Stomach (tissue), 9 donors: Measurements from ENCODE around the gene GALNT2. TPM values are rescaled to one million over a fixed set of nuclear protein-coding genes. Genes with fewer than 3 reads are reported as not detected.

Source experiments
- DNase-seq, 2 donors: peaks; one replicate each; pipeline versions ENCODE4 v3.0.0 to v3.0.0-alpha.2; 2013 to 2019
- H3K27ac ChIP-seq, 5 donors: fragments of 200-600 bp in 4 of 5; sonication (generic) in 4 of 5; one replicate each; pipeline ENCODE4 v1.5.1; 2013 to 2019; ENCODE audit warnings: mild to moderate bottlenecking in 1 of 5, moderate library complexity in 1 of 5
- H3K27me3 ChIP-seq, 3 donors: fragments of 200-600 bp; sonication (generic); one replicate each; pipeline ENCODE4 v1.5.1; 2017 to 2019; ENCODE audit warnings: mixed run types in 1 of 3
- H3K36me3 ChIP-seq, 4 donors: fragments of 200-600 bp; sonication (generic); 1 replicate in 3 of 4; 2 replicates in 1 of 4; pipeline ENCODE4 v1.5.1; 2016 to 2019
- H3K4me1 ChIP-seq, 4 donors: fragments of 200-600 bp; sonication (generic); one replicate each; pipeline ENCODE4 v1.5.1; 2016 to 2019
- H3K4me3 ChIP-seq, 4 donors: fragments of 200-600 bp; sonication (generic) in 3 of 4; one replicate each; pipeline ENCODE4 v1.5.1; 2016 to 2019; ENCODE audit warnings: mild to moderate bottlenecking in 1 of 4
- H3K9me3 ChIP-seq, 4 donors: fragments of 200-600 bp; sonication (generic); one replicate each; pipeline ENCODE4 v1.5.1; 2016 to 2019
- CTCF ChIP-seq, 7 experiments: fragments of 450-650 bp in 4 of 7; fragments of 200-600 bp in 3 of 7; sonication (generic) in 3 of 7; IDR thresholded peaks; one replicate each; pipeline ENCODE4 v1.5.1; 2016 to 2019; ENCODE audit warnings: antibody characterized with exemption in 7 of 7, control low read depth in 2 of 7, mild to moderate bottlenecking in 1 of 7
- EP300 ChIP-seq: sonication (generic); formaldehyde crosslinking; IDR thresholded peaks from one replicate; pipeline ENCODE4 v1.6.1; 2017; ENCODE audit warnings: antibody characterized with exemption
- POLR2A ChIP-seq, 4 donors: fragments of 450-650 bp; IDR thresholded peaks; one replicate each; pipeline ENCODE4 v1.6.1; 2016; ENCODE audit warnings: antibody characterized with exemption in 4 of 4, control low read depth in 2 of 4, mild to moderate bottlenecking in 1 of 4, moderate library complexity in 1 of 4
- POLR2AphosphoS5 ChIP-seq, 3 donors: sonication (generic); formaldehyde crosslinking; IDR thresholded peaks; one replicate each; pipeline ENCODE4 v1.6.1; 2016; ENCODE audit warnings: antibody characterized with exemption in 3 of 3
- WGBS, 5 donors: extraction: QIAGEN DNeasy Blood & Tissue Kit in 3 of 5; methylation state at CpG; one replicate each; pipeline versions ENCODE4 v1.1.5 to v1.1.7; 2013 to 2018; 5-methylcytosine and 5-hydroxymethylcytosine counted together
- intact Hi-C: fragments of 100-400 bp; cut with DNase I; formaldehyde crosslinking; loops from one replicate; pipeline ENCODE4 v1.15.1; 2023; ENCODE audit warnings: low total_unique reads
- polyA plus RNA-seq, 3 donors: library from polyadenylated mRNA; stranded (reverse); fragments of 200-250 nt; gene quantifications; one replicate each; pipeline ENCODE4 v1.2.3, GENCODE V29; 2013
- total RNA-seq, 5 donors: library from RNA; depleted of rRNA; stranded (reverse); fragments of >200 nt; gene quantifications; one replicate each; pipeline versions ENCODE4 v1.1.0 to v1.2.3, GENCODE V29; 2014 to 2016
- donor health status: healthy with polysubstance abuse.
- donor health status: Bipolar disorder and iron deficiency.
- donor health status: healthy.

The GALNT2 gene
- total and polyA plus RNA-seq, 8 donors: 5.5 to 101 (median 43.1) TPM

- no peak for TF ChIP-seq POLR2AphosphoS5 (IDR thresholded peaks at IDR 0.05)
- TF ChIP-seq EP300: no peak
- no peak for TF ChIP-seq CTCF (IDR thresholded peaks at IDR 0.05)
Observed at GRCh38 chr1:230260831-230261230, 193.8 kb downstream of the GALNT2 start.

GRCh38 chr1:230261928-230262650 lies 195.1 kb downstream of the GALNT2 start:
- intact Hi-C loops: no loop called here
- WGBS, 5 donors: 44 to 70% (median 56%) methylated on average over 21 of the region's 21 CpGs
- TF ChIP-seq POLR2AphosphoS5 (IDR thresholded peaks at IDR 0.05) (no peak), POLR2A (IDR thresholded peaks at IDR 0.05) (no peak), EP300 (no peak), CTCF (IDR thresholded peaks at IDR 0.05) (no peak)
- H3K27me3 ChIP-seq: no peaks in the 10 kb centered on the region
- H3K36me3 ChIP-seq: peaks cover 27 to 86% (median 73%) of the 10 kb centered on the region in 4 donors
- no peak overlapping the region for H3K4me3 ChIP-seq
- H3K4me1 ChIP-seq: peaks cover 3 to 21% (median 6%) of the 10 kb centered on the region in 4 donors
- H3K9me3 ChIP-seq: no peaks in the 10 kb centered on the region
- no peak overlapping the region for H3K27ac ChIP-seq
- DNase-seq: peak in 1 of 2 donors; percentile 70

More at GRCh38 chr1:230260831-230261230, 193.8 kb downstream of the GALNT2 start:
- DNase-seq: no peak
- H3K27me3 ChIP-seq: no peaks in the 10 kb centered on the region
- no peak overlapping the region for H3K4me3 ChIP-seq
- H3K4me1 ChIP-seq: peaks cover 0 to 9% (median 0%) of the 10 kb centered on the region in 4 donors
- WGBS, 5 donors: 67 to 72% (median 68%) methylated on average over 1 of the region's 1 CpG
- peaks cover 30 to 86% (median 73%) of the 10 kb centered on the region in 4 donors for H3K36me3 ChIP-seq
- intact Hi-C loops: no loop called here
- H3K27ac ChIP-seq: no peak overlapping the region
- no peaks in the 10 kb centered on the region for H3K9me3 ChIP-seq

GRCh38 chr1:230262867-230263567 lies 196.0 kb downstream of the GALNT2 start:
- Histone ChIP-seq H3K36me3 (peaks cover 27 to 82% (median 68%) of the 10 kb centered on the region in 4 donors), H3K27ac (no peak overlapping the region), H3K9me3 (no peaks in the 10 kb centered on the region), H3K4me1 (peaks cover 11 to 30% (median 13%) of the 10 kb centered on the region in 4 donors), H3K4me3 (no peak overlapping the region), H3K27me3 (no peaks in the 10 kb centered on the region)
- TF ChIP-seq CTCF (IDR thresholded peaks at IDR 0.05) (no peak), EP300 (no peak), POLR2AphosphoS5 (IDR thresholded peaks at IDR 0.05) (no peak), POLR2A (IDR thresholded peaks at IDR 0.05) (no peak)
- DNase-seq: no peak
- WGBS, 5 donors: 90 to 93% (median 92%) methylated on average over 13 of the region's 13 CpGs
- intact Hi-C loops: no loop called here

- TF ChIP-seq POLR2AphosphoS5 (IDR thresholded peaks at IDR 0.05): no peak
- TF ChIP-seq CTCF (IDR thresholded peaks at IDR 0.05): no peak
- Histone ChIP-seq H3K9me3 (no peaks in the 10 kb centered on the region), H3K27ac (no peak overlapping the region), H3K4me1 (peaks cover 12 to 37% (median 17%) of the 10 kb centered on the region in 4 donors), H3K36me3 (peaks cover 27 to 82% (median 65%) of the 10 kb centered on the region in 4 donors), H3K4me3 (no peak overlapping the region), H3K27me3 (no peaks in the 10 kb centered on the region)
- WGBS, 5 donors: 88 to 94% (median 92%) methylated on average over 21 of the region's 21 CpGs
- intact Hi-C loops: no loop called here
- no peak for DNase-seq
Observed at GRCh38 chr1:230263568-230264195, 196.6 kb downstream of the GALNT2 start.
